ENCODE measurements around the gene ZNF207. TPM values are rescaled to one million over a fixed set of nuclear protein-coding genes. Genes with fewer than 3 reads are reported as not detected.
"Not testable (repeated sequence)": the region's sequence is repeated elsewhere in the genome, so short reads cannot be mapped to it uniquely, and the experiment has no call there.

ZNF207 gene
- total RNA-seq, 1 experiment from 2014 or later: 296 TPM

DNA sequence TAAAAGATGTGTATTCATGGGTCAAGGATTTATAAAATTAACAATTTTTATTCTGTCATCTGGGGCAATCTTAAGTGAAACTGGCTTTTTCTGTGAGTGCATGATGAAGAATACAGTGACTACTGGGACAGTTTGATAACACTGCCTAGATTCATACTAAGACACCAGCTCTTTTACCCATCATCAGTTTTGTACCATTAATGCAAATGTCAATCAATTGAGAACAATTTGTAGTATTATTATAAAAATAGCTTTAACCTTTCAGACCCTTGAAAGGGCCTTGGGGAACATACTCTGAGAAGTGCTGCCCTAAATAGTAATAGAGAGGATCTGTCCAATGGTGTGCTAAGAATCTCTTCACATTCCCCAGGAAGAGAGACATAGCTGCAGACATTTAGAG lies 49.0 kb downstream of the ZNF207 start:
- no peaks in the 10 kb centered on the region for H3K79me1 ChIP-seq (ENCODE audit: insufficient read depth, low read depth, low read length, poor library complexity, severe bottlenecking)
- H3K4me1 ChIP-seq (ENCODE audit: insufficient read depth, low read length): no peaks in the 10 kb centered on the region
- no peak overlapping the region for H4K91ac ChIP-seq (ENCODE audit: insufficient read length, low read depth, low read length)
- no peak overlapping the region for H3K4me2 ChIP-seq (ENCODE audit: insufficient read depth, insufficient read length, low read length)
- no peak overlapping the region for H3K4me3 Mint-ChIP-seq
- H3K27ac ChIP-seq (ENCODE audit: insufficient read length, low read depth, low read length): no peak overlapping the region
- TF ChIP-seq, protein P1, sequence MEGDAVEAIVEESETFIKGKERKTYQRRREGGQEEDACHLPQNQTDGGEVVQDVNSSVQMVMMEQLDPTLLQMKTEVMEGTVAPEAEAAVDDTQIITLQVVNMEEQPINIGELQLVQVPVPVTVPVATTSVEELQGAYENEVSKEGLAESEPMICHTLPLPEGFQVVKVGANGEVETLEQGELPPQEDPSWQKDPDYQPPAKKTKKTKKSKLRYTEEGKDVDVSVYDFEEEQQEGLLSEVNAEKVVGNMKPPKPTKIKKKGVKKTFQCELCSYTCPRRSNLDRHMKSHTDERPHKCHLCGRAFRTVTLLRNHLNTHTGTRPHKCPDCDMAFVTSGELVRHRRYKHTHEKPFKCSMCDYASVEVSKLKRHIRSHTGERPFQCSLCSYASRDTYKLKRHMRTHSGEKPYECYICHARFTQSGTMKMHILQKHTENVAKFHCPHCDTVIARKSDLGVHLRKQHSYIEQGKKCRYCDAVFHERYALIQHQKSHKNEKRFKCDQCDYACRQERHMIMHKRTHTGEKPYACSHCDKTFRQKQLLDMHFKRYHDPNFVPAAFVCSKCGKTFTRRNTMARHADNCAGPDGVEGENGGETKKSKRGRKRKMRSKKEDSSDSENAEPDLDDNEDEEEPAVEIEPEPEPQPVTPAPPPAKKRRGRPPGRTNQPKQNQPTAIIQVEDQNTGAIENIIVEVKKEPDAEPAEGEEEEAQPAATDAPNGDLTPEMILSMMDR (conservative IDR thresholded peaks at IDR 0.05): no peak
- no peak overlapping the region for H2BK20ac ChIP-seq (ENCODE audit: low read depth, low read length, poor library complexity, severe bottlenecking)
- H2BK120ac ChIP-seq (ENCODE audit: low read depth, low read length, poor library complexity, severe bottlenecking): no peak overlapping the region
- H2BK5ac ChIP-seq (ENCODE audit: insufficient read length, low read length): no peak overlapping the region
- no peaks in the 10 kb centered on the region for H4K20me1 ChIP-seq (ENCODE audit: control insufficient read depth, insufficient read depth, insufficient read length)
- H3K23me2 ChIP-seq (ENCODE audit: insufficient read length, low read depth, low read length, poor library complexity, severe bottlenecking): no peaks in the 10 kb centered on the region
- H3K36me3 Mint-ChIP-seq (ENCODE audit: insufficient read depth in 1 of 3, low read depth in 3 of 3): no peaks in the 10 kb centered on the region; a peak in 1 of 7 replicates
- H3K9me3 Mint-ChIP-seq: no peaks in the 10 kb centered on the region
- H3K56ac ChIP-seq (ENCODE audit: insufficient read length, low read depth, low read length): no peak overlapping the region
- no peak overlapping the region for H2AFZ ChIP-seq (ENCODE audit: low read length)
- no peak overlapping the region for H3K23ac ChIP-seq (ENCODE audit: insufficient read length, low read depth, low read length)
- no peak for DNase-seq
- no peak overlapping the region for H3K14ac ChIP-seq (ENCODE audit: insufficient read depth, low read length)
- H3K18ac ChIP-seq (ENCODE audit: insufficient read length, low read depth, low read length): no peak overlapping the region
- no peaks in the 10 kb centered on the region for H3K9me3 ChIP-seq (ENCODE audit: control insufficient read depth, low read depth, low read length)
- no peak overlapping the region for H2AK5ac ChIP-seq (ENCODE audit: insufficient read length, low read length)
- no peak overlapping the region for H3T11ph ChIP-seq (ENCODE audit: low read length)
- no peak overlapping the region for H2BK15ac ChIP-seq (ENCODE audit: low read depth, low read length)
- H3K79me2 ChIP-seq (ENCODE audit: insufficient read depth, low read length): no peaks in the 10 kb centered on the region
- H4K5ac ChIP-seq (ENCODE audit: insufficient read length, low read depth, low read length): no peak overlapping the region
- no peaks in the 10 kb centered on the region for H3K27me3 Mint-ChIP-seq (ENCODE audit: low read depth)
- peaks cover 0 to 3% of the 10 kb centered on the region in 2 experiments; a peak in 1 of 4 replicates for H3K4me1 Mint-ChIP-seq
- H3K4ac ChIP-seq (ENCODE audit: low read depth, low read length): no peak overlapping the region
- no peak overlapping the region for H2BK12ac ChIP-seq (ENCODE audit: insufficient read length, low read depth, low read length)
- H3K9ac ChIP-seq (ENCODE audit: extremely low read depth, insufficient read length, low read length): no peak overlapping the region
- no peak overlapping the region for H3K27ac Mint-ChIP-seq
- no peaks in the 10 kb centered on the region for H3K27me3 ChIP-seq (ENCODE audit: insufficient read depth, low read length)
- no peak overlapping the region for H4K8ac ChIP-seq (replicated peaks; ENCODE audit: insufficient read length, low read depth, low read length)

DNA sequence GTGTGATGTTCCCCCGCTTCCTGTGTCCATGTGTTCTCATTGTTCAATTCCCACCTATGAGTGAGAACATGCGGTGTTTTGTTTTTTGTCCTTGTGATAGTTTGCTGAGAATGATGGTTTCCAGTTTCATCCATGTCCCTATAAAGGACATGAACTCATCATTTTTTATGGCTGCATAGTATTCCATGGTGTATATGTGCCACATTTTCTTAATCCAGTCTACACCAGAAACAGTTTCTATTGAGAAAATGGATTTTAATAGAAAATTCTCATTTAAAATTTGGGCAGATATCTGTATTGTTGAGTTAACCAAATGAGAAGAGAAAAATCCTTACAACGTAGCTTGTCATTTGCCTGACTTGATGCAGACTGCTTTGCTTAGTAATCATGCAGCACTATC lies 60.1 kb downstream of the ZNF207 start:
- H3K4me3 Mint-ChIP-seq: not testable (repeated sequence)
- no CpG with 5 or more reads among the region's 3 CpGs for WGBS (ENCODE audit: extremely low coverage, insufficient read length, low lambda C conversion rate)

More for the DNA sequence above, 60.1 kb downstream of the ZNF207 start:
- not testable (repeated sequence) for H3K9me3 Mint-ChIP-seq; H2BK12ac ChIP-seq (ENCODE audit: insufficient read length, low read depth, low read length); H3K56ac ChIP-seq (ENCODE audit: insufficient read length, low read depth, low read length); H4K8ac ChIP-seq (replicated peaks; ENCODE audit: insufficient read length, low read depth, low read length); H3K27ac ChIP-seq (ENCODE audit: insufficient read length, low read depth, low read length); H3K4me1 ChIP-seq (ENCODE audit: insufficient read depth, low read length); H2BK5ac ChIP-seq (ENCODE audit: insufficient read length, low read length); H3K27ac Mint-ChIP-seq; H3K4me2 ChIP-seq (ENCODE audit: insufficient read depth, insufficient read length, low read length); H3K23ac ChIP-seq (ENCODE audit: insufficient read length, low read depth, low read length); H2BK20ac ChIP-seq (ENCODE audit: low read depth, low read length, poor library complexity, severe bottlenecking); H2BK15ac ChIP-seq (ENCODE audit: low read depth, low read length); H3K4me1 Mint-ChIP-seq; H3K79me1 ChIP-seq (ENCODE audit: insufficient read depth, low read depth, low read length, poor library complexity, severe bottlenecking); H3K14ac ChIP-seq (ENCODE audit: insufficient read depth, low read length); H4K91ac ChIP-seq (ENCODE audit: insufficient read length, low read depth, low read length); H2AFZ ChIP-seq (ENCODE audit: low read length); DNase-seq; H3K27me3 Mint-ChIP-seq (ENCODE audit: low read depth); H3T11ph ChIP-seq (ENCODE audit: low read length); H3K18ac ChIP-seq (ENCODE audit: insufficient read length, low read depth, low read length); H4K5ac ChIP-seq (ENCODE audit: insufficient read length, low read depth, low read length); H2AK5ac ChIP-seq (ENCODE audit: insufficient read length, low read length); H3K9me3 ChIP-seq (ENCODE audit: control insufficient read depth, low read depth, low read length); H3K36me3 Mint-ChIP-seq (ENCODE audit: insufficient read depth in 1 of 3, low read depth in 3 of 3); H4K20me1 ChIP-seq (ENCODE audit: control insufficient read depth, insufficient read depth, insufficient read length); H3K4ac ChIP-seq (ENCODE audit: low read depth, low read length); H3K23me2 ChIP-seq (ENCODE audit: insufficient read length, low read depth, low read length, poor library complexity, severe bottlenecking); H3K79me2 ChIP-seq (ENCODE audit: insufficient read depth, low read length); H3K27me3 ChIP-seq (ENCODE audit: insufficient read depth, low read length); H3K9ac ChIP-seq (ENCODE audit: extremely low read depth, insufficient read length, low read length); H2BK120ac ChIP-seq (ENCODE audit: low read depth, low read length, poor library complexity, severe bottlenecking)
